HepG2 (cell line): ENCODE measurements around the gene NOM1. TPM values are rescaled to one million over a fixed set of nuclear protein-coding genes. Genes with fewer than 3 reads are reported as not detected.
A peak's percentile ranks its signal among the peaks of the same experiment; 100 is the strongest.

ENCODE experiments used
- ATAC-seq: fragments of 200-7000 bp; cut with Tn5 transposase; 3 replicates; pipeline ENCODE4 v1.9.1; 2020; ENCODE audit warnings: mild to moderate bottlenecking, moderate library complexity
- BruUV-seq: library from RNA; stranded (reverse); fragments of 400-500 nt; replicated peaks from 2 replicates; lab custom pipeline; 2021; lab: Mats Ljungman, UMichigan
- CTCF ChIA-PET: fragments of 300-600 bp; formaldehyde crosslinking; extraction: SDS; loops from one replicate; lab custom pipeline; 2021; ENCODE audit warnings: low total read pairs, inconsistent platforms, low intra/inter-chr PET ratio; lab: Yijun Ruan, JAX
- POLR2A ChIA-PET: fragments of 350-600 bp; sonication (Branson Sonifier 250); formaldehyde crosslinking; loops from one replicate; lab custom pipeline; 2020; ENCODE audit warnings: antibody characterized with exemption, inconsistent platforms; lab: Yijun Ruan, JAX
- DNase-seq: peaks from one replicate; pipeline ENCODE4 v3.0.0-alpha.2; 2015; ENCODE audit warnings: low spot score
- FAIRE-seq: peaks from 3 replicates; lab custom pipeline; 2011; peaks lifted over from hg19 to GRCh38; lab: Jason Lieb, UNC
- H2AFZ ChIP-seq: one replicate; pipeline ENCODE4 v1.6.1; 2011; ENCODE audit warnings: low read length, inconsistent platforms
- H3K27ac ChIP-seq: fragments of 300-600 bp; 3 replicates; pipeline ENCODE4 v1.8.0; 2011; ENCODE audit warnings: mixed run types, mild to moderate bottlenecking, mixed read lengths, low read length, inconsistent platforms; ENCODE audit not compliant: insufficient read depth; ENCODE audit errors: extremely low read length
- H3K27me3 ChIP-seq, 2 experiments: fragments of 200-600 bp in 1 of 2; 2 replicates in 1 of 2; 3 replicates in 1 of 2; pipeline versions ENCODE4 v1.6.0 to v1.8.0; 2011; ENCODE audit warnings: low read length in 2 of 2, mild to moderate bottlenecking in 2 of 2, moderate library complexity in 2 of 2, inconsistent platforms in 1 of 2; ENCODE audit not compliant: insufficient read depth in 2 of 2, control insufficient read depth in 1 of 2
- H3K36me3 ChIP-seq, 2 experiments: fragments of 200-600 bp in 1 of 2; replicated peaks in 1 of 2; 2 replicates in 1 of 2; 3 replicates in 1 of 2; pipeline versions ENCODE4 v1.5.1 to v1.8.0; 2011; ENCODE audit warnings: low read length in 2 of 2, inconsistent platforms in 1 of 2; ENCODE audit not compliant: insufficient read depth in 2 of 2, control insufficient read depth in 1 of 2
- H3K4me1 ChIP-seq: 2 replicates; pipeline ENCODE4 v1.5.1; 2012; ENCODE audit warnings: low read length, inconsistent platforms; ENCODE audit not compliant: insufficient read depth
- H3K4me2 ChIP-seq: 2 replicates; pipeline ENCODE4 v1.6.0; 2011; ENCODE audit warnings: low read depth, low read length, inconsistent platforms
- H3K4me3 ChIP-seq, 3 experiments: fragments of 200-600 bp in 1 of 3; sonication (generic), shearing (Covaris generic) in 1 of 3; replicated peaks in 1 of 3; 2 replicates each; pipeline ENCODE4 v1.5.1; 2011 to 2016; ENCODE audit warnings: low read length in 3 of 3, inconsistent platforms in 2 of 3, low read depth in 2 of 3, mild to moderate bottlenecking in 2 of 3, control low read depth in 1 of 3, mixed read lengths in 1 of 3; ENCODE audit not compliant: insufficient read depth in 1 of 3
- H3K79me2 ChIP-seq: one replicate; pipeline ENCODE4 v1.6.1; 2011; ENCODE audit warnings: low read length, inconsistent platforms; ENCODE audit not compliant: insufficient read depth
- H3K9ac ChIP-seq: 2 replicates; pipeline ENCODE4 v1.6.0; 2011; ENCODE audit warnings: mild to moderate bottlenecking, low read depth, low read length, inconsistent platforms; ENCODE audit not compliant: insufficient read depth
- H3K9me3 ChIP-seq: 2 replicates; pipeline ENCODE4 v1.5.1; 2012; ENCODE audit warnings: mild to moderate bottlenecking, low read length
- H4K20me1 ChIP-seq: 2 replicates; pipeline ENCODE4 v1.6.0; 2011; ENCODE audit warnings: inconsistent platforms, mild to moderate bottlenecking, low read length, moderate library complexity; ENCODE audit not compliant: insufficient read depth
- GATA4 ChIP-seq: sonication (generic); IDR thresholded peaks from 2 replicates; pipeline ENCODE4 v1.6.1; 2016; ENCODE audit warnings: antibody characterized with exemption, low read depth, borderline replicate concordance
- HOXA9 ChIP-seq: sonication (generic); formaldehyde crosslinking; IDR thresholded peaks from 2 replicates; pipeline ENCODE4 v1.8.1; 2022; ENCODE audit warnings: missing genetic modification reagents, mild to moderate bottlenecking, moderate library complexity, borderline replicate concordance
- RFXAP ChIP-seq: sonication (generic); formaldehyde crosslinking; IDR thresholded peaks from 2 replicates; pipeline ENCODE4 v1.4.0; 2020; ENCODE audit warnings: missing genetic modification reagents, borderline replicate concordance
- ZNF234 ChIP-seq: sonication (generic); formaldehyde crosslinking; conservative IDR thresholded peaks from 2 replicates; pipeline ENCODE4 v1.5.1; 2020; ENCODE audit warnings: mild to moderate bottlenecking, missing genetic modification reagents
- ZNF557 ChIP-seq: sonication (generic); formaldehyde crosslinking; IDR thresholded peaks from 2 replicates; pipeline ENCODE4 v1.4.0; 2020; ENCODE audit warnings: missing genetic modification reagents
- ZNF704 ChIP-seq: sonication (generic); formaldehyde crosslinking; IDR thresholded peaks from 2 replicates; pipeline ENCODE4 v1.8.1; 2023; ENCODE audit warnings: mild to moderate bottlenecking, inconsistent platforms, moderate library complexity, missing genetic modification reagents, borderline replicate concordance
- ZNF709 ChIP-seq: sonication (generic); formaldehyde crosslinking; IDR thresholded peaks from 2 replicates; pipeline ENCODE4 v1.5.0; 2020; ENCODE audit warnings: mild to moderate bottlenecking, missing genetic modification reagents
- ZNF740 ChIP-seq: sonication (generic); formaldehyde crosslinking; IDR thresholded peaks from 2 replicates; pipeline ENCODE4 v1.4.0; 2020; ENCODE audit warnings: missing genetic modification reagents
- WGBS: methylation state at CpG from one replicate; pipeline ENCODE4 v1.1.6; 2017; ENCODE audit warnings: low lambda C conversion rate; 5-methylcytosine and 5-hydroxymethylcytosine counted together
- in situ Hi-C: cut with HindIII; loops from 2 replicates; pipeline ENCODE4 v1.10.0; 2017; ENCODE audit warnings: low pct_unique_long_range_greater_than_20kb; ENCODE audit not compliant: extremely low pct_ligation_motif_present
- intact Hi-C: fragments of 100-400 bp; cut with micrococcal nuclease; formaldehyde crosslinking; loops from one replicate; pipeline ENCODE4 v1.10.0; 2022; ENCODE audit not compliant: unreplicated experiment
- polyA plus RNA-seq, 8 experiments: library from polyadenylated mRNA; depleted of rRNA in 3 of 8; stranded (reverse) in 7 of 8; unstranded in 1 of 8; fragments of >200 nt; fragmentation: Illumina TruSeq in 4 of 8; extraction: Trizol in 4 of 8; gene quantifications; 2 replicates each; pipeline versions ENCODE4 v1.2.1 to v1.2.3, GENCODE V29; 2011 to 2016; ENCODE audit warnings: low read depth in 4 of 8, missing spikeins in 1 of 8, mixed read lengths in 1 of 8; ENCODE audit not compliant: insufficient read depth in 1 of 8
- total RNA-seq, 5 experiments: library from RNA; depleted of rRNA; stranded (reverse); fragments of >200 nt; fragmentation: Illumina TruSeq; extraction: Trizol; gene quantifications; 2 replicates each; pipeline ENCODE4 v1.2.3, GENCODE V29; 2016; ENCODE audit warnings: low read depth in 1 of 5

NOM1 gene
- total and polyA plus RNA-seq, 2 of the 13 experiments (the other 11 are each of a cell fraction or from before 2014, with no cell fraction given): 14.2 to 26.2 TPM

- TF ChIP-seq ZNF557 (CRISPR knock-in tag) (no peak), GATA4 (no peak), ZNF704 (CRISPR knock-in tag) (no peak), ZNF740 (no peak), HOXA9 (CRISPR knock-in tag) (no peak), ZNF234 (no peak)
These were observed 26.1 kb downstream of the NOM1 start (continued) for GRCh38 chr7:156975620-156976019.

- BruUV-seq: no TSS peak
- Histone ChIP-seq H3K79me2 (no peaks in the 10 kb centered on the region), H3K27ac (no peak overlapping the region), H2AFZ (no peak overlapping the region), H4K20me1 (no peaks in the 10 kb centered on the region), H3K4me3 (no peak overlapping the region), H3K36me3 (no peaks in the 10 kb centered on the region), H3K9ac (no peak overlapping the region)
- in situ Hi-C loops: no loop called here
- CTCF ChIA-PET: no interaction called here
- intact Hi-C loops: no loop called here
- no peak for ATAC-seq
- DNase-seq: no peak
- WGBS: 48% methylated on average over 1 of the region's 1 CpG
- no peak for FAIRE-seq
- TF ChIP-seq ZNF709 (peak; percentile 73; the same call in 1 of the 2 replicates), RFXAP (no peak)
- TF ChIP-seq, all 625 proteins: peak for 1
- no peaks in the 10 kb centered on the region for H3K27me3 ChIP-seq
- H3K9me3 ChIP-seq: peaks cover 9% of the 10 kb centered on the region; the same call in 1 of the 2 replicates
- no peak overlapping the region for H3K4me2 ChIP-seq
- no peaks in the 10 kb centered on the region for H3K4me1 ChIP-seq
- POLR2A ChIA-PET: no interaction called here
These were observed 29.6 kb downstream of the NOM1 start for GRCh38 chr7:156979007-156979606.
